Measurements from ENCODE around the gene ETV2.

- TF ChIP-seq ZNF521 (tag by site-specific recombination; IDR thresholded peaks at IDR 0.05) (no peak), ZBTB49 (tag by site-specific recombination; IDR thresholded peaks at IDR 0.05; ENCODE audit: low read depth) (no peak), ZNF830 (tag by site-specific recombination; IDR thresholded peaks at IDR 0.05; ENCODE audit: low read depth) (no peak), KLF10 (tag by site-specific recombination; IDR thresholded peaks at IDR 0.05) (no peak), ZNF768 (tag by site-specific recombination; IDR thresholded peaks at IDR 0.05) (no peak), PBX3 (CRISPR knock-in tag; IDR thresholded peaks at IDR 0.05) (no peak), ZNF664 (tag by site-specific recombination; IDR thresholded peaks at IDR 0.05) (no peak)
These were observed 1.7 kb upstream of the ETV2 start for GRCh38 chr19:35639863-35640262.
